Immature natural killer cell (primary cell): ENCODE results near the gene MED8. TPM values are rescaled to one million over a fixed set of nuclear protein-coding genes. Genes with fewer than 3 reads are reported as not detected.

Source experiments
- DNase-seq, 3 donors: peaks; one replicate each; pipeline ENCODE4 v3.0.0; 2022; ENCODE audit warnings: mixed read lengths in 1 of 3
- H3K27ac Mint-ChIP-seq, 6 donors: one replicate each; pipeline ENCODE4 v1.8.0; 2020; ENCODE audit warnings: mixed read lengths in 6 of 6, mild to moderate bottlenecking in 5 of 6, inconsistent platforms in 4 of 6, moderate library complexity in 3 of 6
- H3K27me3 Mint-ChIP-seq, 3 donors: one replicate each; pipeline ENCODE4 v1.8.0; 2020 to 2021; ENCODE audit warnings: low read depth in 3 of 3, mild to moderate bottlenecking in 3 of 3, mixed read lengths in 3 of 3, moderate library complexity in 3 of 3, inconsistent platforms in 1 of 3
- H3K36me3 Mint-ChIP-seq, 3 donors: one replicate each; pipeline ENCODE4 v1.8.0; 2020; ENCODE audit warnings: mixed read lengths in 3 of 3, inconsistent platforms in 2 of 3, mild to moderate bottlenecking in 2 of 3
- H3K4me1 Mint-ChIP-seq, 2 donors: one replicate each; pipeline ENCODE4 v1.8.0; 2020; ENCODE audit warnings: inconsistent platforms in 2 of 2, mild to moderate bottlenecking in 2 of 2, mixed read lengths in 2 of 2, moderate library complexity in 1 of 2
- H3K4me3 Mint-ChIP-seq, 5 donors: one replicate each; pipeline ENCODE4 v1.8.0; 2020; ENCODE audit warnings: mild to moderate bottlenecking in 5 of 5, mixed read lengths in 5 of 5, inconsistent platforms in 3 of 5, moderate library complexity in 3 of 5
- H3K9me3 Mint-ChIP-seq, 6 donors: one replicate each; pipeline ENCODE4 v1.8.0; 2020; ENCODE audit warnings: mild to moderate bottlenecking in 6 of 6, mixed read lengths in 6 of 6, inconsistent platforms in 4 of 6, moderate library complexity in 3 of 6
- polyA plus RNA-seq, 3 donors: library from polyadenylated mRNA; unstranded; fragments of 300-500 nt; fragmentation: Illumina TruSeq; gene quantifications; one replicate each; pipeline ENCODE4 v1.2.3, GENCODE V29; 2021

The MED8 gene
- polyA plus RNA-seq, 3 donors from 2014 or later: 24.8 to 43.3 (median 31.4) TPM

GRCh38 chr1:43430831-43431230 is 41.2 kb upstream of the MED8 start:
- no peak for DNase-seq
- peaks cover 28 to 70% (median 36%) of the 10 kb centered on the region in 3 donors for H3K36me3 Mint-ChIP-seq
- H3K4me1 Mint-ChIP-seq: no peaks in the 10 kb centered on the region
- H3K9me3 Mint-ChIP-seq: no peaks in the 10 kb centered on the region
- peaks cover 0 to 2% (median 2%) of the 10 kb centered on the region in 3 donors for H3K27me3 Mint-ChIP-seq
- H3K27ac Mint-ChIP-seq: no peak overlapping the region
- no peak overlapping the region for H3K4me3 Mint-ChIP-seq

- Mint-ChIP-seq H3K4me3 (no peak overlapping the region), H3K9me3 (no peaks in the 10 kb centered on the region), H3K4me1 (peaks cover 11 to 14% of the 10 kb centered on the region in 2 donors), H3K27me3 (peaks cover 0 to 2% (median 0%) of the 10 kb centered on the region in 3 donors), H3K27ac (no peak overlapping the region), H3K36me3 (peaks cover 31 to 68% (median 33%) of the 10 kb centered on the region in 3 donors)
- no peak for DNase-seq
Observed at GRCh38 chr1:43427941-43428340, 38.3 kb upstream of the MED8 start.

- peaks cover 14% of the 10 kb centered on the region in 2 donors for H3K4me1 Mint-ChIP-seq
- no peak overlapping the region for H3K4me3 Mint-ChIP-seq
- H3K27me3 Mint-ChIP-seq: peaks cover 0 to 2% (median 0%) of the 10 kb centered on the region in 3 donors
- peaks cover 31 to 68% (median 33%) of the 10 kb centered on the region in 3 donors for H3K36me3 Mint-ChIP-seq
- H3K9me3 Mint-ChIP-seq: no peaks in the 10 kb centered on the region
- DNase-seq: no peak
- H3K27ac Mint-ChIP-seq: peak overlapping the region in 1 of 6 donors; percentile 51
Observed at GRCh38 chr1:43427524-43427923, 37.9 kb upstream of the MED8 start.

- no peak for DNase-seq
- Mint-ChIP-seq H3K4me3 (no peak overlapping the region), H3K4me1 (peaks cover 14% of the 10 kb centered on the region in 2 donors), H3K27ac (no peak overlapping the region), H3K36me3 (peaks cover 31 to 67% (median 32%) of the 10 kb centered on the region in 3 donors), H3K27me3 (peaks cover 0 to 2% (median 2%) of the 10 kb centered on the region in 3 donors), H3K9me3 (no peaks in the 10 kb centered on the region)
Observed at GRCh38 chr1:43426221-43426620, 36.6 kb upstream of the MED8 start.

- peaks cover 0 to 2% (median 2%) of the 10 kb centered on the region in 3 donors for H3K27me3 Mint-ChIP-seq
- peak overlapping the region in 2 of 6 donors; percentile 31 to 69 for H3K27ac Mint-ChIP-seq
- no peaks in the 10 kb centered on the region for H3K9me3 Mint-ChIP-seq
- H3K4me1 Mint-ChIP-seq: peaks cover 14% of the 10 kb centered on the region in 2 donors
- H3K36me3 Mint-ChIP-seq: peaks cover 27 to 63% (median 37%) of the 10 kb centered on the region in 3 donors
- no peak overlapping the region for H3K4me3 Mint-ChIP-seq
- no peak for DNase-seq
Observed at GRCh38 chr1:43425045-43425444, 35.4 kb upstream of the MED8 start.

- H3K4me1 Mint-ChIP-seq: peaks cover 14% of the 10 kb centered on the region in 2 donors
- H3K27me3 Mint-ChIP-seq: peaks cover 0 to 2% (median 2%) of the 10 kb centered on the region in 3 donors
- peaks cover 18 to 61% (median 29%) of the 10 kb centered on the region in 3 donors for H3K36me3 Mint-ChIP-seq
- H3K9me3 Mint-ChIP-seq: no peaks in the 10 kb centered on the region
- no peak for DNase-seq
- no peak overlapping the region for H3K4me3 Mint-ChIP-seq
- H3K27ac Mint-ChIP-seq: peak overlapping the region; percentile 61 to 86 (median 79)
Observed at GRCh38 chr1:43423672-43424550, 34.3 kb upstream of the MED8 start.

GRCh38 chr1:43422995-43423671 is 33.5 kb upstream of the MED8 start:
- Mint-ChIP-seq H3K4me3 (no peak overlapping the region), H3K4me1 (peaks cover 14% of the 10 kb centered on the region in 2 donors)

GRCh38 chr1:43421976-43422750 is 32.6 kb upstream of the MED8 start:
- H3K4me3 Mint-ChIP-seq: no peak overlapping the region
- DNase-seq: no peak
- H3K4me1 Mint-ChIP-seq: peaks cover 14% of the 10 kb centered on the region in 2 donors
- H3K9me3 Mint-ChIP-seq: no peaks in the 10 kb centered on the region
- peak overlapping the region in 4 of 6 donors; percentile 40 to 76 (median 64) for H3K27ac Mint-ChIP-seq
- peaks cover 13 to 50% (median 24%) of the 10 kb centered on the region in 3 donors for H3K36me3 Mint-ChIP-seq
- peaks cover 0 to 2% (median 2%) of the 10 kb centered on the region in 3 donors for H3K27me3 Mint-ChIP-seq

More at GRCh38 chr1:43422995-43423671, 33.5 kb upstream of the MED8 start:
- no peaks in the 10 kb centered on the region for H3K9me3 Mint-ChIP-seq
- H3K36me3 Mint-ChIP-seq: peaks cover 18 to 58% (median 25%) of the 10 kb centered on the region in 3 donors
- no peak for DNase-seq
- H3K27ac Mint-ChIP-seq: peak overlapping the region; percentile 61 to 86 (median 79)
- peaks cover 0 to 2% (median 2%) of the 10 kb centered on the region in 3 donors for H3K27me3 Mint-ChIP-seq

- no peak overlapping the region for H3K27ac Mint-ChIP-seq
Observed at GRCh38 chr1:43421396-43421795, 31.8 kb upstream of the MED8 start.

GRCh38 chr1:43420874-43421273 is 31.3 kb upstream of the MED8 start:
- peak overlapping the region in 2 of 6 donors; percentile 17 to 49 for H3K27ac Mint-ChIP-seq
- peaks cover 0 to 2% (median 0%) of the 10 kb centered on the region in 3 donors for H3K27me3 Mint-ChIP-seq
- H3K4me3 Mint-ChIP-seq: no peak overlapping the region
- H3K9me3 Mint-ChIP-seq: no peaks in the 10 kb centered on the region
- no peak for DNase-seq
- peaks cover 6 to 41% (median 17%) of the 10 kb centered on the region in 3 donors for H3K36me3 Mint-ChIP-seq
- peaks cover 14% of the 10 kb centered on the region in 2 donors for H3K4me1 Mint-ChIP-seq

More at GRCh38 chr1:43421396-43421795, 31.8 kb upstream of the MED8 start:
- Mint-ChIP-seq H3K27me3 (peaks cover 0 to 2% (median 2%) of the 10 kb centered on the region in 3 donors), H3K36me3 (peaks cover 6 to 42% (median 17%) of the 10 kb centered on the region in 3 donors), H3K4me3 (no peak overlapping the region), H3K9me3 (no peaks in the 10 kb centered on the region), H3K4me1 (peaks cover 14% of the 10 kb centered on the region in 2 donors)
- no peak for DNase-seq

GRCh38 chr1:43419627-43420425 is 30.2 kb upstream of the MED8 start:
- no peak for DNase-seq
- Mint-ChIP-seq H3K4me1 (peaks cover 13 to 14% of the 10 kb centered on the region in 2 donors), H3K9me3 (no peaks in the 10 kb centered on the region), H3K36me3 (peaks cover 6 to 39% (median 19%) of the 10 kb centered on the region in 3 donors), H3K4me3 (no peak overlapping the region), H3K27ac (peak overlapping the region in 1 of 6 donors; percentile 60), H3K27me3 (peaks cover 0 to 3% (median 0%) of the 10 kb centered on the region in 3 donors)

GRCh38 chr1:43418858-43419257 is 29.3 kb upstream of the MED8 start:
- Mint-ChIP-seq H3K4me3 (no peak overlapping the region), H3K4me1 (peaks cover 8 to 13% of the 10 kb centered on the region in 2 donors), H3K27ac (no peak overlapping the region), H3K9me3 (no peaks in the 10 kb centered on the region), H3K36me3 (peaks cover 5 to 37% (median 23%) of the 10 kb centered on the region in 3 donors), H3K27me3 (peaks cover 0 to 3% (median 0%) of the 10 kb centered on the region in 3 donors)
- no peak for DNase-seq
